ENCODE results near the gene LRMDA.

GRCh38 chr10:75836064-75836463, 404.6 kb downstream of the LRMDA start:
- TF ChIP-seq CTCF (conservative IDR thresholded peaks at IDR 0.05; ENCODE audit: low read length) (no peak), EZH2phosphoT487 (IDR thresholded peaks at IDR 0.05; ENCODE audit: borderline replicate concordance, low read depth, low read length) (no peak)

Data from OCI-LY7 (cell line).